ENCODE data around the gene UMAD1.

UMAD1 gene

GRCh38 chr7:7719236-7719635 lies 78.7 kb downstream of the UMAD1 start:
- in situ Hi-C loops (cut with MboI; ENCODE audit: low sequenced_read_pairs) = no loop called here

GRCh38 chr7:7720193-7720592 lies 79.6 kb downstream of the UMAD1 start:
- in situ Hi-C loops (cut with MboI; ENCODE audit: low sequenced_read_pairs) = no loop called here

- in situ Hi-C loops (cut with MboI; ENCODE audit: low sequenced_read_pairs) = no loop called here
These were observed 80.4 kb downstream of the UMAD1 start for GRCh38 chr7:7720750-7721621.

GRCh38 chr7:7731732-7732131 lies 91.2 kb downstream of the UMAD1 start:
- in situ Hi-C loops (cut with MboI; ENCODE audit: low sequenced_read_pairs) = no loop called here

- in situ Hi-C loops (cut with MboI; ENCODE audit: low sequenced_read_pairs) = no loop called here
These were observed 92.2 kb downstream of the UMAD1 start for GRCh38 chr7:7732621-7733281.

- in situ Hi-C loops (cut with MboI; ENCODE audit: low sequenced_read_pairs) = no loop called here
These were observed 96.1 kb downstream of the UMAD1 start for GRCh38 chr7:7736671-7737070.

GRCh38 chr7:7737674-7738073 lies 97.1 kb downstream of the UMAD1 start:
- in situ Hi-C loops (cut with MboI; ENCODE audit: low sequenced_read_pairs) = no loop called here

- in situ Hi-C loops (cut with MboI; ENCODE audit: low sequenced_read_pairs) = no loop called here
These were observed 97.6 kb downstream of the UMAD1 start for GRCh38 chr7:7738177-7738576.

- in situ Hi-C loops (cut with MboI; ENCODE audit: low sequenced_read_pairs) = no loop called here
These were observed 98.1 kb downstream of the UMAD1 start for GRCh38 chr7:7738622-7739021.

GRCh38 chr7:7739204-7740036 lies 98.9 kb downstream of the UMAD1 start:
- in situ Hi-C loops (cut with MboI; ENCODE audit: low sequenced_read_pairs) = no loop called here

GRCh38 chr7:7740037-7740355 lies 99.4 kb downstream of the UMAD1 start:
- in situ Hi-C loops (cut with MboI; ENCODE audit: low sequenced_read_pairs) = no loop called here

- in situ Hi-C loops (cut with MboI; ENCODE audit: low sequenced_read_pairs) = no loop called here
These were observed 101.7 kb downstream of the UMAD1 start for GRCh38 chr7:7742223-7742622.

- in situ Hi-C loops (cut with MboI; ENCODE audit: low sequenced_read_pairs) = no loop called here
These were observed 104.7 kb downstream of the UMAD1 start for GRCh38 chr7:7745258-7745657.

- in situ Hi-C loops (cut with MboI; ENCODE audit: low sequenced_read_pairs) = no loop called here
These were observed 105.4 kb downstream of the UMAD1 start for GRCh38 chr7:7745966-7746365.

GRCh38 chr7:7746458-7746857 lies 105.9 kb downstream of the UMAD1 start:
- in situ Hi-C loops (cut with MboI; ENCODE audit: low sequenced_read_pairs) = no loop called here

GRCh38 chr7:7750571-7751242 lies 110.2 kb downstream of the UMAD1 start:
- in situ Hi-C loops (cut with MboI; ENCODE audit: low sequenced_read_pairs) = no loop called here

- in situ Hi-C loops (cut with MboI; ENCODE audit: low sequenced_read_pairs) = no loop called here
These were observed 110.9 kb downstream of the UMAD1 start for GRCh38 chr7:7751243-7752092.

GRCh38 chr7:7756577-7756976 lies 116.0 kb downstream of the UMAD1 start:
- in situ Hi-C loops (cut with MboI; ENCODE audit: low sequenced_read_pairs) = no loop called here

GRCh38 chr7:7757576-7757975 lies 117.0 kb downstream of the UMAD1 start:
- in situ Hi-C loops (cut with MboI; ENCODE audit: low sequenced_read_pairs) = no loop called here

- in situ Hi-C loops (cut with MboI; ENCODE audit: low sequenced_read_pairs) = no loop called here
These were observed 120.9 kb downstream of the UMAD1 start for GRCh38 chr7:7761340-7761973.
